Measurements from ENCODE around the gene DAP. TPM values are rescaled to one million over a fixed set of nuclear protein-coding genes. Genes with fewer than 3 reads are reported as not detected.

DAP gene
- total and polyA plus RNA-seq, 2 of the 13 experiments (the other 11 are each of a cell fraction or from before 2014, with no cell fraction given) = 22.0 to 57.5 TPM

DNA sequence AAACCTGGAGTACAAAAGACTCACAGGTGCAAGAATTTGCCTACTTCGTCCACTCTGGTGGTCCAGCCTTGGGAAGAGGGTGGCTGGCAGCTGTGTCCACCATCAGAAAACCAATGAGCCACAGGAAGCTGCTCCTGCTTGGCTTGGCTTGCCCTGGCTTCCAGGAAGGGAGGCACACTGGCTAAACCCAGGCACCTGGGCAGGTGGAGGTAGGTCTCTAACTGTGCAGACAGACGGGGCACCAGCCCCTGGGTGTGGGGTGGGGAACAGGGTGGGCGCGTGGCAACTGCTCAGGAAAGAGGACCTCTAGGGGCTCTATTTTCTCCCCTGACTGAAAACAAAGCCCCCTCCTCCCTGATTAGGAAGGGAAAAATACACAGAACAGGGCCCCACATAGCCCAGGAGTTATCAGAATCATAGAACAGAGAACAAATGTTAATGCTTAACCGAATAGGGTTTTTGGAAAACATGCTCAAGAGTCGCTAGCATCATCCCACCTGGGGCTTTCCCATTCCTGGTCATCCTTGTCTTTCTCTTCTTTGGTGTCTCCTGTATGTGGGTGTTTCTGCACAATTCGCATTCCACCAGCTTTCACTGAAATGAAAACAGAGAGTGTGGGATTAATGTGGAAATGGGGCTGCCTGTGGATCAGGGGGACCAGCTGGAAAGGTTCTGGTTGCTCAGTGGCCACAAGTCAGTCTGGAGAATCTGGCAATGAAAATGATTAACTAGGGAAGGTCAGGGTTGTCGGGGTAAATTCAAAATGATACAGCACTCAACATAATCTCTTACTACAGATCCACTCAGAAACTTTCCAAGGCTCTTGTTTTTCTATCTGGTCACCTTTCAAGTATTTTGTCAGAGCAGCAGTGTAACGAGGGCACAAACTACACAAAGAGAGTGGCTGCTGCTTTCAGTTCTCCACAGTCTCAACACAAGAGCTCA, 13.1 kb downstream of the DAP start (continued):
- no peak for TF ChIP-seq MBNL3 (CRISPR knock-in tag; conservative IDR thresholded peaks at IDR 0.05)
- no peak for TF ChIP-seq ZNF782 (CRISPR knock-in tag; IDR thresholded peaks at IDR 0.05; ENCODE audit: borderline replicate concordance)
- no peak for TF ChIP-seq MIER2 (CRISPR knock-in tag; IDR thresholded peaks at IDR 0.05)
- TF ChIP-seq, protein P1, sequence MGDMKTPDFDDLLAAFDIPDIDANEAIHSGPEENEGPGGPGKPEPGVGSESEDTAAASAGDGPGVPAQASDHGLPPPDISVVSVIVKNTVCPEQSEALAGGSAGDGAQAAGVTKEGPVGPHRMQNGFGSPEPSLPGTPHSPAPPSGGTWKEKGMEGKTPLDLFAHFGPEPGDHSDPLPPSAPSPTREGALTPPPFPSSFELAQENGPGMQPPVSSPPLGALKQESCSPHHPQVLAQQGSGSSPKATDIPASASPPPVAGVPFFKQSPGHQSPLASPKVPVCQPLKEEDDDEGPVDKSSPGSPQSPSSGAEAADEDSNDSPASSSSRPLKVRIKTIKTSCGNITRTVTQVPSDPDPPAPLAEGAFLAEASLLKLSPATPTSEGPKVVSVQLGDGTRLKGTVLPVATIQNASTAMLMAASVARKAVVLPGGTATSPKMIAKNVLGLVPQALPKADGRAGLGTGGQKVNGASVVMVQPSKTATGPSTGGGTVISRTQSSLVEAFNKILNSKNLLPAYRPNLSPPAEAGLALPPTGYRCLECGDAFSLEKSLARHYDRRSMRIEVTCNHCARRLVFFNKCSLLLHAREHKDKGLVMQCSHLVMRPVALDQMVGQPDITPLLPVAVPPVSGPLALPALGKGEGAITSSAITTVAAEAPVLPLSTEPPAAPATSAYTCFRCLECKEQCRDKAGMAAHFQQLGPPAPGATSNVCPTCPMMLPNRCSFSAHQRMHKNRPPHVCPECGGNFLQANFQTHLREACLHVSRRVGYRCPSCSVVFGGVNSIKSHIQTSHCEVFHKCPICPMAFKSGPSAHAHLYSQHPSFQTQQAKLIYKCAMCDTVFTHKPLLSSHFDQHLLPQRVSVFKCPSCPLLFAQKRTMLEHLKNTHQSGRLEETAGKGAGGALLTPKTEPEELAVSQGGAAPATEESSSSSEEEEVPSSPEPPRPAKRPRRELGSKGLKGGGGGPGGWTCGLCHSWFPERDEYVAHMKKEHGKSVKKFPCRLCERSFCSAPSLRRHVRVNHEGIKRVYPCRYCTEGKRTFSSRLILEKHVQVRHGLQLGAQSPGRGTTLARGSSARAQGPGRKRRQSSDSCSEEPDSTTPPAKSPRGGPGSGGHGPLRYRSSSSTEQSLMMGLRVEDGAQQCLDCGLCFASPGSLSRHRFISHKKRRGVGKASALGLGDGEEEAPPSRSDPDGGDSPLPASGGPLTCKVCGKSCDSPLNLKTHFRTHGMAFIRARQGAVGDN (CRISPR knock-in tag; IDR thresholded peaks at IDR 0.05) = peak; percentile 63
- TF ChIP-seq TBX2 (CRISPR knock-in tag; IDR thresholded peaks at IDR 0.05; ENCODE audit: borderline replicate concordance) = peak; percentile 12; the same call in 1 of the 2 replicates
- TF ChIP-seq, protein P2, sequence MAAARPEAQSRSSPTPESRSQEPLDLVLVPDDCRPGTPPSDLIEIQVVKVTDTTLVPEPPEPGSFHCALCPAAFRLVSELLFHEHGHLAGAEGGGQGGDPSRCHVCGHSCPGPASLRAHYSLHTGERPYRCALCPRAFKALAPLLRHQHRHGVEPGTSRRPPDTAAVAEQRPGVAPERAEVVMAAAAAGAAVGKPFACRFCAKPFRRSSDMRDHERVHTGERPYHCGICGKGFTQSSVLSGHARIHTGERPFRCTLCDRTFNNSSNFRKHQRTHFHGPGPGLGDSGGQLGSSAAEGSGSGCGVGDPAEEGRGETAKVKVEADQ (CRISPR knock-in tag; IDR thresholded peaks at IDR 0.05; ENCODE audit: borderline replicate concordance) = no peak
- 0 out of 2 replicates have a peak, but pooled peaks have one; percentile 20 for TF ChIP-seq GABPB1 (CRISPR knock-in tag; IDR thresholded peaks at IDR 0.05)
- TF ChIP-seq HOXD1 (CRISPR knock-in tag; IDR thresholded peaks at IDR 0.05) = no peak
- no peak for TF ChIP-seq ZNF562 (CRISPR knock-in tag; IDR thresholded peaks at IDR 0.05; ENCODE audit: borderline replicate concordance)
- TF ChIP-seq, protein P3, sequence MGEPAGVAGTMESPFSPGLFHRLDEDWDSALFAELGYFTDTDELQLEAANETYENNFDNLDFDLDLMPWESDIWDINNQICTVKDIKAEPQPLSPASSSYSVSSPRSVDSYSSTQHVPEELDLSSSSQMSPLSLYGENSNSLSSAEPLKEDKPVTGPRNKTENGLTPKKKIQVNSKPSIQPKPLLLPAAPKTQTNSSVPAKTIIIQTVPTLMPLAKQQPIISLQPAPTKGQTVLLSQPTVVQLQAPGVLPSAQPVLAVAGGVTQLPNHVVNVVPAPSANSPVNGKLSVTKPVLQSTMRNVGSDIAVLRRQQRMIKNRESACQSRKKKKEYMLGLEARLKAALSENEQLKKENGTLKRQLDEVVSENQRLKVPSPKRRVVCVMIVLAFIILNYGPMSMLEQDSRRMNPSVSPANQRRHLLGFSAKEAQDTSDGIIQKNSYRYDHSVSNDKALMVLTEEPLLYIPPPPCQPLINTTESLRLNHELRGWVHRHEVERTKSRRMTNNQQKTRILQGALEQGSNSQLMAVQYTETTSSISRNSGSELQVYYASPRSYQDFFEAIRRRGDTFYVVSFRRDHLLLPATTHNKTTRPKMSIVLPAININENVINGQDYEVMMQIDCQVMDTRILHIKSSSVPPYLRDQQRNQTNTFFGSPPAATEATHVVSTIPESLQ (CRISPR knock-in tag; conservative IDR thresholded peaks at IDR 0.05) = no peak
- TF ChIP-seq SRSF1 (optimal IDR thresholded peaks at IDR 0.05; ENCODE audit: low read depth, low read length) = no peak
- TF ChIP-seq, protein P4, sequence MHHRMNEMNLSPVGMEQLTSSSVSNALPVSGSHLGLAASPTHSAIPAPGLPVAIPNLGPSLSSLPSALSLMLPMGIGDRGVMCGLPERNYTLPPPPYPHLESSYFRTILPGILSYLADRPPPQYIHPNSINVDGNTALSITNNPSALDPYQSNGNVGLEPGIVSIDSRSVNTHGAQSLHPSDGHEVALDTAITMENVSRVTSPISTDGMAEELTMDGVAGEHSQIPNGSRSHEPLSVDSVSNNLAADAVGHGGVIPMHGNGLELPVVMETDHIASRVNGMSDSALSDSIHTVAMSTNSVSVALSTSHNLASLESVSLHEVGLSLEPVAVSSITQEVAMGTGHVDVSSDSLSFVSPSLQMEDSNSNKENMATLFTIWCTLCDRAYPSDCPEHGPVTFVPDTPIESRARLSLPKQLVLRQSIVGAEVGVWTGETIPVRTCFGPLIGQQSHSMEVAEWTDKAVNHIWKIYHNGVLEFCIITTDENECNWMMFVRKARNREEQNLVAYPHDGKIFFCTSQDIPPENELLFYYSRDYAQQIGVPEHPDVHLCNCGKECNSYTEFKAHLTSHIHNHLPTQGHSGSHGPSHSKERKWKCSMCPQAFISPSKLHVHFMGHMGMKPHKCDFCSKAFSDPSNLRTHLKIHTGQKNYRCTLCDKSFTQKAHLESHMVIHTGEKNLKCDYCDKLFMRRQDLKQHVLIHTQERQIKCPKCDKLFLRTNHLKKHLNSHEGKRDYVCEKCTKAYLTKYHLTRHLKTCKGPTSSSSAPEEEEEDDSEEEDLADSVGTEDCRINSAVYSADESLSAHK (CRISPR knock-in tag; IDR thresholded peaks at IDR 0.05; ENCODE audit: borderline replicate concordance) = no peak
- TF ChIP-seq, protein P5, sequence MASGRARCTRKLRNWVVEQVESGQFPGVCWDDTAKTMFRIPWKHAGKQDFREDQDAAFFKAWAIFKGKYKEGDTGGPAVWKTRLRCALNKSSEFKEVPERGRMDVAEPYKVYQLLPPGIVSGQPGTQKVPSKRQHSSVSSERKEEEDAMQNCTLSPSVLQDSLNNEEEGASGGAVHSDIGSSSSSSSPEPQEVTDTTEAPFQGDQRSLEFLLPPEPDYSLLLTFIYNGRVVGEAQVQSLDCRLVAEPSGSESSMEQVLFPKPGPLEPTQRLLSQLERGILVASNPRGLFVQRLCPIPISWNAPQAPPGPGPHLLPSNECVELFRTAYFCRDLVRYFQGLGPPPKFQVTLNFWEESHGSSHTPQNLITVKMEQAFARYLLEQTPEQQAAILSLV (CRISPR knock-in tag; IDR thresholded peaks at IDR 0.05; ENCODE audit: borderline replicate concordance) = no peak
- TF ChIP-seq, protein P6, sequence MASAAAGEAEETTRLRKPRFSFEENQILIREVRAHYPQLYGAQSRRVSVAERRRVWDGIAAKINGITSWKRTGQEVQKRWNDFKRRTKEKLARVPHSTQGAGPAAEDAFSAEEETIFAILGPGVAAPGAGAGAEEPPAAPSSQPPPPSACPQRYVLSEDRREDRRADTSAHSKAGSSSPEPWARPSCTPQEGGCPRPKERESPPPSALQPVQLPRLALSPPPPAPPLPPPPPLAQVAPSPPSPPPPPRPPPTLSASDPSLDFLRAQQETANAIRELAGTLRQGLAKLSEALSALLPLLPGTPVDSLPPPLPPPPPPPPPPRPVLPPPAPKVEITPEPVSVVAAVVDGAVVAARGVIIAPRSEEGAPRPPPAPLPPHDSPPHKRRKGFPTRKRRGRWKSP (CRISPR knock-in tag; IDR thresholded peaks at IDR 0.05) = no peak
- no peak for TF ChIP-seq ADNP (CRISPR knock-in tag; IDR thresholded peaks at IDR 0.05)

All from HepG2 (cell line).